ENCODE data around the gene SPIRE1.
"Not testable (repeated sequence)": the region's sequence is repeated elsewhere in the genome, so short reads cannot be mapped to it uniquely, and the experiment has no call there.

- TF ChIP-seq CTCF (IDR thresholded peaks at IDR 0.05; ENCODE audit: borderline replicate concordance, extremely low read depth, low read length, poor library complexity, severe bottlenecking); EZH2 (IDR thresholded peaks at IDR 0.05; ENCODE audit: borderline replicate concordance, low read depth, low read length, severe bottlenecking): not testable (repeated sequence)
Measured at GRCh38 chr18:12551466-12551865, 106.4 kb downstream of the SPIRE1 start.
